Activated T-cell treated with anti-CD3 and anti-CD28 coated beads, Interleukin-2, amount 50 U/mL, for 48 hours (primary cell): ENCODE results near the gene SRC.
A peak's percentile ranks its signal among the peaks of the same experiment; 100 is the strongest.

Source experiments
- DNase-seq, 2 experiments: peaks; one replicate each; pipeline ENCODE4 v3.0.0-alpha.2; 2020

SRC gene

GRCh38 chr20:37345339-37346235 lies at the start of gene SRC:
Gene SRC (plus strand): TSS chr20:37346140. CDS start chr20:37384154, 38,014 bp downstream.
- DNase-seq = peak; percentile 47 to 67

GRCh38 chr20:37296371-37296770 lies 49.6 kb upstream of the SRC start:
- no peak for DNase-seq

GRCh38 chr20:37297066-37297736 lies 48.7 kb upstream of the SRC start:
- DNase-seq = no peak

GRCh38 chr20:37298190-37298939 lies 47.6 kb upstream of the SRC start:
- no peak for DNase-seq

- no peak for DNase-seq
These were observed 46.0 kb upstream of the SRC start for GRCh38 chr20:37299718-37300528.

GRCh38 chr20:37301120-37301519 lies 44.8 kb upstream of the SRC start:
- no peak for DNase-seq

- no peak for DNase-seq
These were observed 44.4 kb upstream of the SRC start for GRCh38 chr20:37301558-37301957.

GRCh38 chr20:37302981-37303380 lies 43.0 kb upstream of the SRC start:
- DNase-seq = no peak

- DNase-seq = no peak
These were observed 42.3 kb upstream of the SRC start for GRCh38 chr20:37303637-37304036.

GRCh38 chr20:37305079-37305478 lies 40.9 kb upstream of the SRC start:
- DNase-seq = no peak

GRCh38 chr20:37305839-37306238 lies 40.1 kb upstream of the SRC start:
- no peak for DNase-seq

GRCh38 chr20:37308086-37309050 lies 37.6 kb upstream of the SRC start:
- no peak for DNase-seq

GRCh38 chr20:37309290-37309689 lies 36.6 kb upstream of the SRC start:
- no peak for DNase-seq

- no peak for DNase-seq
These were observed 35.9 kb upstream of the SRC start for GRCh38 chr20:37309936-37310590.

GRCh38 chr20:37310951-37311350 lies 35.0 kb upstream of the SRC start:
- DNase-seq = no peak

GRCh38 chr20:37311710-37312355 lies 34.1 kb upstream of the SRC start:
- DNase-seq = no peak

- no peak for DNase-seq
These were observed 32.3 kb upstream of the SRC start for GRCh38 chr20:37313546-37314091.

- DNase-seq = no peak
These were observed 31.8 kb upstream of the SRC start for GRCh38 chr20:37314099-37314498.

GRCh38 chr20:37314617-37315016 lies 31.3 kb upstream of the SRC start:
- no peak for DNase-seq

GRCh38 chr20:37315021-37315451 lies 30.9 kb upstream of the SRC start:
- no peak for DNase-seq
